Measurements from ENCODE around the gene COBLL1. TPM values are rescaled to one million over a fixed set of nuclear protein-coding genes. Genes with fewer than 3 reads are reported as not detected.

COBLL1 gene
- total and polyA plus RNA-seq, 2 of the 4 experiments (the other 2 are of a cell fraction) = 0.79 to 1.1 TPM

DNA sequence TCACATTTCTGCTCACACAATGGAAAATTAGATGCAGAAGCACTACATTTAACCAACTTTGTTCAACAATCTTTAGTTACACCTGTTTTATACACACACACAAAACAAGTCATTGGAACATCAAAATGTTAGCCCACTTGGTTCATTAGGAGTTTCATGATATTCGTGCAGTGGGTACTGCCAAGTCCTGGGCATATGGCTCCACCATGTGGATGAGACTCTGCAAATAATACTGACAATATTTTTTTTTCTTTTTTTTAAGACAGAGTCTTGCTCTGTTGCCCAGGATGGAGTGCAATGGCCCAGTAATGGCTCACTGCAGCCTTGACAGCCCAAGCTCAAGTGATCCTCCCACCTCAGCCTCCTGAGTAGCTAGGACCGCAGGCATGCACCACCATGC lies 185.9 kb downstream of the COBLL1 start:
- Histone ChIP-seq H3K4me2 (ENCODE audit: low read depth, low read length) (no peak overlapping the region), H3K14ac (replicated peaks; ENCODE audit: low read depth, low read length) (no peak overlapping the region), H3K56ac (ENCODE audit: extremely low read depth, insufficient read depth, low read length) (no peak overlapping the region), H2BK20ac (ENCODE audit: low read depth, low read length) (no peak overlapping the region), H2AK5ac (ENCODE audit: low read depth, low read length) (no peak overlapping the region), H3K4ac (ENCODE audit: low read depth, low read length) (no peak overlapping the region), H3K9me3 (ENCODE audit: control insufficient read depth, insufficient read depth, low read length) (no peaks in the 10 kb centered on the region), H3K4me1 (ENCODE audit: control insufficient read depth, insufficient read depth, low read length) (no peaks in the 10 kb centered on the region), H3K23ac (ENCODE audit: low read depth, low read length) (no peak overlapping the region), H3K4me3 (ENCODE audit: insufficient read depth, low read depth, low read length) (no peak overlapping the region), H4K20me1 (ENCODE audit: insufficient read depth, low read length) (no peaks in the 10 kb centered on the region), H4K5ac (ENCODE audit: low read depth, low read length) (no peak overlapping the region), H3K79me1 (ENCODE audit: low read depth in 1 of 2, low read length in 2 of 2) (no peaks in the 10 kb centered on the region), H3K18ac (ENCODE audit: low read depth, low read length) (no peak overlapping the region), H3K36me3 (ENCODE audit: control insufficient read depth, insufficient read depth, low read length) (no peaks in the 10 kb centered on the region), H2BK5ac (ENCODE audit: low read depth, low read length, poor library complexity, severe bottlenecking) (no peak overlapping the region), H2BK120ac (ENCODE audit: low read depth, low read length) (no peak overlapping the region), H4K91ac (ENCODE audit: insufficient read depth, low read depth, low read length) (no peak overlapping the region), H2AFZ (replicated peaks; ENCODE audit: low read length, poor library complexity) (no peak overlapping the region), H3K27ac (ENCODE audit: insufficient read depth, low read length) (no peak overlapping the region), H3K9me1 (ENCODE audit: insufficient read depth, low read length) (no peaks in the 10 kb centered on the region), H2BK15ac (ENCODE audit: low read depth, low read length) (no peak overlapping the region), H4K8ac (ENCODE audit: low read depth in 2 of 2, low read length in 2 of 2) (no peak overlapping the region), H3K9ac (ENCODE audit: low read depth, low read length) (no peak overlapping the region), H2AK9ac (replicated peaks; ENCODE audit: low read depth, low read length, poor library complexity) (no peak overlapping the region), H3K27me3 (ENCODE audit: control insufficient read depth, insufficient read depth, low read length) (no peaks in the 10 kb centered on the region)
- in situ Hi-C loops (cut with MboI; ENCODE audit: low sequenced_read_pairs) = no loop called here
- CTCF ChIA-PET = no interaction called here
- WGBS, 2 experiments (ENCODE audit: extremely low coverage in 2 of 2, insufficient read length in 1 of 2) = no CpG with 5 or more reads among the region's 2 CpGs
- ATAC-seq (ENCODE audit: low read depth) (no peak), DNase-seq (no peak)
- no TSS peak for BruUV-seq (replicated peaks)
- dilution Hi-C loops (cut with HindIII; ENCODE audit: low sequenced_read_pairs, unreplicated experiment) = no loop called here
- intact Hi-C loops (cut with micrococcal nuclease) = no loop called here
- no peak for TF ChIP-seq CHD1 (IDR thresholded peaks at IDR 0.05; ENCODE audit: low read depth, low read length)
- no peak for TF ChIP-seq FOS (IDR thresholded peaks at IDR 0.05; ENCODE audit: low read depth, low read length)
- TF ChIP-seq, protein P1, sequence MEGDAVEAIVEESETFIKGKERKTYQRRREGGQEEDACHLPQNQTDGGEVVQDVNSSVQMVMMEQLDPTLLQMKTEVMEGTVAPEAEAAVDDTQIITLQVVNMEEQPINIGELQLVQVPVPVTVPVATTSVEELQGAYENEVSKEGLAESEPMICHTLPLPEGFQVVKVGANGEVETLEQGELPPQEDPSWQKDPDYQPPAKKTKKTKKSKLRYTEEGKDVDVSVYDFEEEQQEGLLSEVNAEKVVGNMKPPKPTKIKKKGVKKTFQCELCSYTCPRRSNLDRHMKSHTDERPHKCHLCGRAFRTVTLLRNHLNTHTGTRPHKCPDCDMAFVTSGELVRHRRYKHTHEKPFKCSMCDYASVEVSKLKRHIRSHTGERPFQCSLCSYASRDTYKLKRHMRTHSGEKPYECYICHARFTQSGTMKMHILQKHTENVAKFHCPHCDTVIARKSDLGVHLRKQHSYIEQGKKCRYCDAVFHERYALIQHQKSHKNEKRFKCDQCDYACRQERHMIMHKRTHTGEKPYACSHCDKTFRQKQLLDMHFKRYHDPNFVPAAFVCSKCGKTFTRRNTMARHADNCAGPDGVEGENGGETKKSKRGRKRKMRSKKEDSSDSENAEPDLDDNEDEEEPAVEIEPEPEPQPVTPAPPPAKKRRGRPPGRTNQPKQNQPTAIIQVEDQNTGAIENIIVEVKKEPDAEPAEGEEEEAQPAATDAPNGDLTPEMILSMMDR (conservative IDR thresholded peaks at IDR 0.05; ENCODE audit: low read depth, low read length) = no peak
- POLR2A ChIA-PET (ENCODE audit: unreplicated experiment) = no interaction called here
